Measurements from ENCODE around the gene ZAP70. TPM values are rescaled to one million over a fixed set of nuclear protein-coding genes. Genes with fewer than 3 reads are reported as not detected.
"Not testable (repeated sequence)": the region's sequence is repeated elsewhere in the genome, so short reads cannot be mapped to it uniquely, and the experiment has no call there.

ZAP70 gene
- total and polyA plus RNA-seq, 2 donors (not counting 1 experiment from before 2014, with no cell fraction given), result not detected

DNA sequence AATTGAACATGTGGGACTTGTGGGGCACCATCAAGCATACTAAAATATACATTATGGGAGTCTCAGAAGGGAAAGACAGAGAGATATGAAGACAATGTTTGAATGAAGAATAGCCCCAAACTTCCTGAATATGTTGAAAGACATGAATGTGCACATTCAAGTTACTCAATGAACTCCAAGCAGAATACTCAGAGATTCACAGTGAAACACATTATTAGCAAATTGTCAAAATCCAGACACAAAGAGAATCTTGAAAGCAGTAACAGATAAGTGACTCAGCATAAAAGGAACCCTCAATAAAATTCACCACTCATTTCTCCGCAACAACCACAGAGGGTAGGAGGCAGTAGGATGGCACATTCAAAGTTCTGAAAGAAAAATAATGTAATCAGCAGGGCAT is 35.1 kb upstream of the ZAP70 start:
- no peak overlapping the region for H3K27ac ChIP-seq (ENCODE audit: insufficient read depth, low read length)
- no peaks in the 10 kb centered on the region for H3K4me1 ChIP-seq (ENCODE audit: control insufficient read depth, extremely low read depth, insufficient read depth, low read length)
- no peak overlapping the region for H3K4me2 ChIP-seq (ENCODE audit: extremely low read depth, insufficient read depth, low read length)
- H3K36me3 ChIP-seq (ENCODE audit: control insufficient read depth, insufficient read depth, low read length), result no peaks in the 10 kb centered on the region
- no peaks in the 10 kb centered on the region for H3K79me2 ChIP-seq (ENCODE audit: control insufficient read depth, insufficient read depth, low read length)
- H2AFZ ChIP-seq (ENCODE audit: low read length), result no peak overlapping the region
- no peaks in the 10 kb centered on the region for H4K20me1 ChIP-seq (ENCODE audit: control insufficient read depth, extremely low read depth, insufficient read depth, low read length)
- no peak for TF ChIP-seq EZH2 (IDR thresholded peaks at IDR 0.05; ENCODE audit: low read length, missing control alignments)
- no peak for TF ChIP-seq CTCF (conservative IDR thresholded peaks at IDR 0.05 in 1 of 2, IDR thresholded peaks at IDR 0.05 in 1 of 2; ENCODE audit: low read depth in 1 of 2, low read length in 2 of 2)
- H3K9ac ChIP-seq (ENCODE audit: insufficient read depth, low read length), result no peak overlapping the region
- no peak for DNase-seq (ENCODE audit: low read depth in 2 of 2)
- H3K9me3 ChIP-seq (ENCODE audit: control insufficient read depth, insufficient read depth, low read depth, low read length), result no peaks in the 10 kb centered on the region
- H3K27me3 ChIP-seq (ENCODE audit: control insufficient read depth, insufficient read depth, low read length), result no peaks in the 10 kb centered on the region
- H3K4me3 ChIP-seq (replicated peaks in 1 of 4; ENCODE audit: control extremely low read depth in 1 of 4, insufficient read depth in 1 of 4, low read depth in 3 of 4, low read length in 4 of 4), result no peak overlapping the region

DNA sequence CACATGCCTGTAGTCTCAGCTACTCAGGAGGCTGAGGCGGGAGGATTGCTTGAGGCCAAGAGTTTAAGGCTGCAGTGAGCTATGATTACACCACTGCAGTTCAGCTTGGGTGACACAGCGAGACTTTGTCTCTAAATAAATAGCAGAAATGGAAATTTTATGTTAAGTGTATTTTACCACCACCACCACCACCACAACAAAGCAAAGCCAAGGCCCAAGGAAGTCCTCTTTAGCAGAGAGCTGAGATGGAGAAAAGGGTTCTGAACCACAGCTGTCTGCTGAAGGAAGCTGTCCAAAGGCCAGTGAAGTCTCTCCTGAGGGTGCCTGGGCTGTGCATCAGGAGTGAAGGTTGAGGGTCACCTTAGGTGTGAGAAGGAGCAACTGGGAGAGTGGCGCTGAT is 26.1 kb upstream of the ZAP70 start:
- not testable (repeated sequence) for H3K27ac ChIP-seq (ENCODE audit: insufficient read depth, low read length); H3K36me3 ChIP-seq (ENCODE audit: control insufficient read depth, insufficient read depth, low read length); H3K4me2 ChIP-seq (ENCODE audit: extremely low read depth, insufficient read depth, low read length); H4K20me1 ChIP-seq (ENCODE audit: control insufficient read depth, extremely low read depth, insufficient read depth, low read length); H3K4me1 ChIP-seq (ENCODE audit: control insufficient read depth, extremely low read depth, insufficient read depth, low read length); H3K4me3 ChIP-seq (replicated peaks in 1 of 4; ENCODE audit: control extremely low read depth in 1 of 4, insufficient read depth in 1 of 4, low read depth in 3 of 4, low read length in 4 of 4); DNase-seq (ENCODE audit: low read depth in 2 of 2); H3K9me3 ChIP-seq (ENCODE audit: control insufficient read depth, insufficient read depth, low read depth, low read length); H3K9ac ChIP-seq (ENCODE audit: insufficient read depth, low read length); H3K79me2 ChIP-seq (ENCODE audit: control insufficient read depth, insufficient read depth, low read length); H2AFZ ChIP-seq (ENCODE audit: low read length); H3K27me3 ChIP-seq (ENCODE audit: control insufficient read depth, insufficient read depth, low read length)

DNA sequence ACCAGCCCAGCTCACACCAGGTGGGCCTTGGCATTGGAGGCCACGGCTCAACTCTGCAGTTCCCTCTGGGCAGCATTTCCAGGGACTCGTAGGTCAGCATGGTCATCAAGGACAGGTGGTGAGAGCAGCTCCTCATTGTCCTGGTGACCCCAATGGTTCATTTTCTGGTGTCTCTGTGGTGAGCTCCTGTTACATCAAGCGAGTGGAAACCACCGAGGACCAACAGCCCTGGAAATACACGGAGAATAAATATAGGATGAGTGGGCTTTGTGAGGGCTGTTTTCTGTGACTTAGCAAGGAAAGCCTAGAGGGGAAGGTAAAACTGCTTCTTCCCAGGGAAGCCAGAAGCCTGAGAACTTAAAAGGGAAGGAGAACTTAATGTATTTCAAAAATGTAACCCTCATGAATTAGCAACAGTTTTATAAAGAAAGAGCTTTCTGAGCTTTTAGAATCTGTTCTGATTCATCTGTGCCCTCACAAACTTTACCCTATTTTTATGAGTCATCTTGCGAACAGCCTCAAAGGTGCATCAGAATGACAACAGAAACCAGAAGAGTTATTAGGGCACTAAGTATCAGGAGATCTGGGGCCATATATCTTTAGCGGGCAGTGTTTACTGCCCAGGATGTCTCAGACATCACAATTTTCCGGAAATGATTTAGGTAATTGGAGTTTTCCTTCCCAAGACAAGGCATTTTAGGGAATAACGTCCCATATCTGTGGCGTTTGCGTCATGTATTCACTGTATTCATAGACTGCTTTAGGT is 25.1 kb upstream of the ZAP70 start:
- H3K9ac ChIP-seq (ENCODE audit: insufficient read depth, low read length), result no peak overlapping the region
- H2AFZ ChIP-seq (ENCODE audit: low read length), result no peak overlapping the region
- no peak for DNase-seq (ENCODE audit: low read depth in 2 of 2)
- no peak overlapping the region for H3K4me2 ChIP-seq (ENCODE audit: extremely low read depth, insufficient read depth, low read length)
- H3K27me3 ChIP-seq (ENCODE audit: control insufficient read depth, insufficient read depth, low read length), result no peaks in the 10 kb centered on the region
- H3K27ac ChIP-seq (ENCODE audit: insufficient read depth, low read length), result no peak overlapping the region
- H4K20me1 ChIP-seq (ENCODE audit: control insufficient read depth, extremely low read depth, insufficient read depth, low read length), result no peaks in the 10 kb centered on the region
- H3K79me2 ChIP-seq (ENCODE audit: control insufficient read depth, insufficient read depth, low read length), result no peaks in the 10 kb centered on the region
- TF ChIP-seq EZH2 (IDR thresholded peaks at IDR 0.05; ENCODE audit: low read length, missing control alignments), result no peak
- TF ChIP-seq CTCF (conservative IDR thresholded peaks at IDR 0.05 in 1 of 2, IDR thresholded peaks at IDR 0.05 in 1 of 2; ENCODE audit: low read depth in 1 of 2, low read length in 2 of 2), result no peak
- no peaks in the 10 kb centered on the region for H3K36me3 ChIP-seq (ENCODE audit: control insufficient read depth, insufficient read depth, low read length)
- no peaks in the 10 kb centered on the region for H3K4me1 ChIP-seq (ENCODE audit: control insufficient read depth, extremely low read depth, insufficient read depth, low read length)
- H3K4me3 ChIP-seq (replicated peaks in 1 of 4; ENCODE audit: control extremely low read depth in 1 of 4, insufficient read depth in 1 of 4, low read depth in 3 of 4, low read length in 4 of 4), result no peak overlapping the region
- no peaks in the 10 kb centered on the region for H3K9me3 ChIP-seq (ENCODE audit: control insufficient read depth, insufficient read depth, low read depth, low read length)

Measured in fibroblast of lung (primary cell).